Heart left ventricle (tissue), 16 donors: ENCODE data around the gene MRPL34. TPM values are rescaled to one million over a fixed set of nuclear protein-coding genes. Genes with fewer than 3 reads are reported as not detected.
A peak's percentile ranks its signal among the peaks of the same experiment; 100 is the strongest.

Experiments
- ATAC-seq, 4 donors: fragments of 200-7000 bp; cut with Tn5 transposase; one replicate each; pipeline ENCODE4 v1.9.1; 2020 to 2022; ENCODE audit warnings: moderate library complexity in 4 of 4, mild to moderate bottlenecking in 3 of 4, moderate number of reproducible peaks in 1 of 4
- DNase-seq, 5 donors: peaks; one replicate each; pipeline ENCODE4 v3.0.0-alpha.2; 2020
- H3K27ac ChIP-seq, 12 donors: fragments of 200-600 bp; sonication (generic) in 4 of 12; one replicate each; pipeline versions ENCODE4 v1.5.0 to v1.8.0; 2016 to 2022; ENCODE audit warnings: mild to moderate bottlenecking in 2 of 12
- H3K27me3 ChIP-seq, 9 donors: fragments of 200-600 bp; sonication (generic) in 2 of 9; one replicate each; pipeline versions ENCODE4 v1.5.1 to v1.8.0; 2016 to 2022; ENCODE audit warnings: mild to moderate bottlenecking in 3 of 9
- H3K36me3 ChIP-seq, 9 donors: fragments of 200-600 bp; sonication (generic) in 2 of 9; one replicate each; pipeline versions ENCODE4 v1.5.0 to v1.8.0; 2018 to 2022; ENCODE audit warnings: mild to moderate bottlenecking in 2 of 9
- H3K4me1 ChIP-seq, 12 donors: fragments of 200-600 bp; sonication (generic) in 4 of 12; one replicate each; pipeline versions ENCODE4 v1.5.0 to v1.8.0; 2016 to 2022; ENCODE audit warnings: mild to moderate bottlenecking in 3 of 12
- H3K4me3 ChIP-seq, 12 donors: fragments of 200-600 bp; sonication (generic) in 4 of 12; one replicate each; pipeline versions ENCODE4 v1.5.0 to v1.8.0; 2017 to 2022; ENCODE audit warnings: mild to moderate bottlenecking in 9 of 12, moderate library complexity in 4 of 12
- H3K9me3 ChIP-seq, 12 donors: fragments of 200-600 bp; sonication (generic) in 4 of 12; one replicate each; pipeline versions ENCODE4 v1.5.0 to v1.8.0; 2016 to 2022; ENCODE audit warnings: mild to moderate bottlenecking in 1 of 12
- CTCF ChIP-seq, 12 donors: fragments of 200-600 bp; sonication (generic) in 4 of 12; IDR thresholded peaks; one replicate each; pipeline versions ENCODE4 v1.5.0 to v1.8.0; 2018 to 2022; ENCODE audit warnings: antibody characterized with exemption in 12 of 12, mild to moderate bottlenecking in 5 of 12
- POLR2A ChIP-seq, 2 donors: fragments of 450-650 bp; IDR thresholded peaks; one replicate each; pipeline ENCODE4 v1.6.1; 2017; ENCODE audit warnings: antibody characterized with exemption in 2 of 2, mild to moderate bottlenecking in 2 of 2, moderate library complexity in 2 of 2
- WGBS, 4 donors: extraction: QIAGEN DNeasy Blood & Tissue Kit in 2 of 4; methylation state at CpG; one replicate each; pipeline versions ENCODE4 v1.1.5 to v1.1.7; 2013 to 2018; 5-methylcytosine and 5-hydroxymethylcytosine counted together
- intact Hi-C, 10 donors: fragments of 100-400 bp; cut with DNase I; formaldehyde crosslinking; loops; one replicate each; pipeline versions ENCODE4 v1.11.1 to v1.14.2; 2022
- polyA plus RNA-seq, 2 donors: library from polyadenylated mRNA; stranded (reverse); fragments of 200-250 nt; gene quantifications; one replicate each; pipeline ENCODE4 v1.2.3, GENCODE V29; 2013
- total RNA-seq, 9 donors: library from RNA; depleted of rRNA in 2 of 9; stranded (reverse); fragments of >200 nt in 2 of 9; fragmentation: NEBNext Ultra II Directional in 3 of 9; extraction: Animal tissue kit (Norgen Biotek cat#: 25700) in 3 of 9; gene quantifications; one replicate each; pipeline versions ENCODE4 v1.1.0 to v1.2.4, GENCODE V29; 2016 to 2023
- donor health status: ischemic (EF 13 %, LVEDD 7.1; RV severe dilation, severe dysfunction).
- donor health status: healthy with polysubstance abuse.
- donor health status: DM: no; HTN: yes; CAD: no.
- donor health status: DM: no; HTN: no; CAD: no.
- donor health status: ischemic (EF 25% LVEDD 6.9; RV normal size, moderate dysfunction).
- donor health status: ischemic (EF 25% LVEDD 5.7; RV mildly dilated, moderate dysfunction).
- donor health status: healthy.
- donor health status: DM: yes; HTN: yes; CAD: no.
- donor health status: ischemic (EF 35%, LVEDD 5.7; RV mildly dilated, moderate dysfunction).
- donor health status: nonischemic (EF 11% LVEDD 7.7; RV severe dilation, severe dysfunction).
- donor health status: DM: yes; HTN: yes; CAD: no.
- donor health status: PGD.
- donor health status: ischemic (EF 29% LVEDD 5.4; RV normal size, mild dysfunction).
- donor health status: nonischemic (EF 23%, LVEDD 6.1; RV moderate dilation, normal function).

Gene MRPL34
- total and polyA plus RNA-seq, 11 donors = 97.8 to 389 (median 190) TPM

DNA sequence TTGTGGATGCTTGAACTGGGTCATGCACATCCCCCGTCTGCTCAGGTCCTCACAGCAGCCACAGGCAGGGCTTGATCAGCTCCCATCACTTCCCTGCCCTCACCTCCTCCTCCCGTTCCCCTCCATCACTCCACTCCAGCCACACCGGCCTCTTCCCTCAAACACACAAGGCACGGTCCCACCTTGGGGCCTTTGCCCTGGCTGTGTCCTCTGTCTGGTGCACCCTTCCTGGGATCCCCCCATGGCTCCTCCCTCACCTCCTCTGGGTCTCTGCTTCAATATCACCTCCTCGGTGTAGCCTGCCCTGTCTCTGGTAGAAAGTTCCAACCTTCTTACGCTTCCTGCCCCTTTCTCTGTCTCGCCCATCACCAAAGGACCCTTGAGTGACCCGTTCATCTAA lies 47.7 kb downstream of the MRPL34 start:
- 71 to 78% (median 76%) methylated on average over 8 of the region's 8 CpGs for WGBS, 4 donors

More for the DNA sequence above, 47.7 kb downstream of the MRPL34 start:
- intact Hi-C loops = no loop called here
- H3K9me3 ChIP-seq = no peaks in the 10 kb centered on the region
- H3K4me3 ChIP-seq = no peak overlapping the region
- no peaks in the 10 kb centered on the region for H3K36me3 ChIP-seq
- peaks cover 0 to 47% (median 20%) of the 10 kb centered on the region in 12 donors for H3K4me1 ChIP-seq
- H3K27ac ChIP-seq = peak overlapping the region in 1 of 12 donors; percentile 34
- ATAC-seq (no peak), DNase-seq (no peak)
- TF ChIP-seq CTCF (IDR thresholded peaks at IDR 0.05) (no peak), POLR2A (IDR thresholded peaks at IDR 0.05) (no peak)
- no peaks in the 10 kb centered on the region for H3K27me3 ChIP-seq

Other genes with a start within 250 kb of the MRPL34 start
- gene HAUS8, start 230.4 kb upstream of the MRPL34 start, total RNA-seq = 1 to 10 TPM; 2.1 to 9.2 (median 4.7) TPM
- gene HAUS8, start 230.4 kb upstream of the MRPL34 start, polyA plus RNA-seq = 1 to 10 TPM; 4.2 to 5.1 TPM
- 10 to 100 TPM; 24.2 to 89.4 (median 31.3) TPM for gene MYO9B, start 230.1 kb upstream of the MRPL34 start, total RNA-seq
- gene MYO9B, start 230.1 kb upstream of the MRPL34 start, polyA plus RNA-seq = 10 to 100 TPM; 26.9 to 39.6 TPM
- 10 to 100 TPM; 22.5 to 34.4 (median 25.8) TPM for gene USE1, start 90.5 kb upstream of the MRPL34 start, total RNA-seq
- gene USE1, start 90.5 kb upstream of the MRPL34 start, polyA plus RNA-seq = 10 to 100 TPM; 60.6 to 69.6 TPM
- 10 to 100 TPM in 6 of 9 donors, 1 to 10 TPM in 3; 8.7 to 27.2 (median 16.8) TPM for gene OCEL1, start 79.6 kb upstream of the MRPL34 start, total RNA-seq
- gene OCEL1, start 79.6 kb upstream of the MRPL34 start, polyA plus RNA-seq = 10 to 100 TPM; 15.6 to 35.2 TPM
- 100 to 1,000 TPM in 2 of 9 donors, 10 to 100 TPM in 7; 34.7 to 117 (median 47.0) TPM for gene NR2F6, start 60.0 kb upstream of the MRPL34 start, total RNA-seq
- 10 to 100 TPM; 30.8 to 38.3 TPM for gene NR2F6, start 60.0 kb upstream of the MRPL34 start, polyA plus RNA-seq
- gene USHBP1, start 41.1 kb upstream of the MRPL34 start, total RNA-seq = 10 to 100 TPM in 1 of 9 donors, 1 to 10 TPM in 8; 3.7 to 14.6 (median 7.3) TPM
- 10 to 100 TPM; 11.1 to 12.4 TPM for gene USHBP1, start 41.1 kb upstream of the MRPL34 start, polyA plus RNA-seq
- gene BABAM1, start 38.4 kb upstream of the MRPL34 start, total RNA-seq = 10 to 100 TPM; 60.9 to 92.4 (median 75.9) TPM
- gene BABAM1, start 38.4 kb upstream of the MRPL34 start, polyA plus RNA-seq = 10 to 100 TPM; 67.2 to 73.5 TPM
- gene ANKLE1, start 24.0 kb upstream of the MRPL34 start, total RNA-seq = under 1 TPM in 7 of 9 donors, not detected in 2; 0.07 to 0.44 (median 0.23) TPM
- gene ANKLE1, start 24.0 kb upstream of the MRPL34 start, polyA plus RNA-seq = under 1 TPM; 0.08 to 0.36 TPM
- gene ABHD8, start 2.4 kb upstream of the MRPL34 start, total RNA-seq = 10 to 100 TPM in 5 of 9 donors, 1 to 10 TPM in 4; 7.4 to 21.8 (median 10.3) TPM
- gene ABHD8, start 2.4 kb upstream of the MRPL34 start, polyA plus RNA-seq = 10 to 100 TPM; 11.6 to 19.2 TPM
- gene DDA1, start 3.7 kb downstream of the MRPL34 start, total RNA-seq = 10 to 100 TPM; 13.9 to 47.1 (median 35.7) TPM
- 10 to 100 TPM; 64.8 to 84.6 TPM for gene DDA1, start 3.7 kb downstream of the MRPL34 start, polyA plus RNA-seq
- gene ANO8, start 29.0 kb downstream of the MRPL34 start, total RNA-seq = 10 to 100 TPM in 2 of 9 donors, 1 to 10 TPM in 7; 6.4 to 11.0 (median 7.9) TPM
- gene ANO8, start 29.0 kb downstream of the MRPL34 start, polyA plus RNA-seq = 1 to 10 TPM; 4.8 to 8.3 TPM
- gene GTPBP3, start 31.7 kb downstream of the MRPL34 start, total RNA-seq = 10 to 100 TPM in 7 of 9 donors, 1 to 10 TPM in 2; 6.3 to 20.1 (median 11.3) TPM
- 10 to 100 TPM in 1 of 2 donors, 1 to 10 TPM in 1; 8.9 to 13.0 TPM for gene GTPBP3, start 31.7 kb downstream of the MRPL34 start, polyA plus RNA-seq
- gene PLVAP, start 71.5 kb downstream of the MRPL34 start, total RNA-seq = 10 to 100 TPM in 4 of 9 donors, 1 to 10 TPM in 5; 7.1 to 52.8 (median 9.5) TPM
- gene PLVAP, start 71.5 kb downstream of the MRPL34 start, polyA plus RNA-seq = 10 to 100 TPM; 26.4 to 50.1 TPM
- gene CCDC194, start 88.3 kb downstream of the MRPL34 start, total RNA-seq = under 1 TPM in 2 of 9 donors, not detected in 7; 0.37 to 0.53 TPM
- gene CCDC194, start 88.3 kb downstream of the MRPL34 start, polyA plus RNA-seq = under 1 TPM in 1 of 2 donors, not detected in 1; 0.23 TPM
- gene BST2, start 99.8 kb downstream of the MRPL34 start, total RNA-seq = 100 to 1,000 TPM in 1 of 9 donors, 10 to 100 TPM in 8; 28.6 to 116 (median 49.4) TPM
- 10 to 100 TPM; 37.1 to 64.1 TPM for gene BST2, start 99.8 kb downstream of the MRPL34 start, polyA plus RNA-seq
- gene MVB12A, start 114.2 kb downstream of the MRPL34 start, total RNA-seq = 10 to 100 TPM; 11.8 to 41.5 (median 18.5) TPM
- 10 to 100 TPM; 30.7 to 46.5 TPM for gene MVB12A, start 114.2 kb downstream of the MRPL34 start, polyA plus RNA-seq
- under 1 TPM in 1 of 9 donors, not detected in 8; 0.52 TPM for gene TMEM221, start 142.8 kb downstream of the MRPL34 start, total RNA-seq
- under 1 TPM in 1 of 2 donors, not detected in 1; 0.04 TPM for gene TMEM221, start 142.8 kb downstream of the MRPL34 start, polyA plus RNA-seq
- gene NXNL1, start 155.1 kb downstream of the MRPL34 start, total RNA-seq = 1 to 10 TPM in 1 of 9 donors, under 1 TPM in 3, not detected in 5; 0.32 to 1.1 (median 0.57) TPM
- gene NXNL1, start 155.1 kb downstream of the MRPL34 start, polyA plus RNA-seq = under 1 TPM in 1 of 2 donors, not detected in 1; 0.69 TPM
- 10 to 100 TPM; 32.6 to 70.3 (median 52.7) TPM for gene SLC27A1, start 164.7 kb downstream of the MRPL34 start, total RNA-seq
- gene SLC27A1, start 164.7 kb downstream of the MRPL34 start, polyA plus RNA-seq = 10 to 100 TPM; 22.1 to 47.6 TPM
- 10 to 100 TPM; 15.5 to 57.1 (median 27.0) TPM for gene PGLS, start 205.8 kb downstream of the MRPL34 start, total RNA-seq
- gene PGLS, start 205.8 kb downstream of the MRPL34 start, polyA plus RNA-seq = 10 to 100 TPM; 28.8 to 45.9 TPM
- 100 to 1,000 TPM in 1 of 9 donors, 10 to 100 TPM in 8; 23.7 to 117 (median 32.6) TPM for gene COLGALT1, start 249.8 kb downstream of the MRPL34 start, total RNA-seq
- 10 to 100 TPM; 16.1 to 49.8 TPM for gene COLGALT1, start 249.8 kb downstream of the MRPL34 start, polyA plus RNA-seq